ENCODE results near the gene C19orf53. TPM values are rescaled to one million over a fixed set of nuclear protein-coding genes. Genes with fewer than 3 reads are reported as not detected.

The C19orf53 gene
- total and polyA plus RNA-seq, 2 of the 13 experiments (the other 11 are each of a cell fraction or from before 2014, with no cell fraction given) = 129 to 130 TPM

GRCh38 chr19:13731147-13731964 is 42.9 kb upstream of the C19orf53 start (continued):
- TF ChIP-seq ZBTB34 (CRISPR knock-in tag; IDR thresholded peaks at IDR 0.05) = no peak
- TF ChIP-seq RFXAP (CRISPR knock-in tag; IDR thresholded peaks at IDR 0.05; ENCODE audit: borderline replicate concordance) = peak; percentile 58; the same call in 1 of the 2 replicates
- TF ChIP-seq TBX3 (IDR thresholded peaks at IDR 0.05; ENCODE audit: borderline replicate concordance) = no peak
- TF ChIP-seq POGZ (CRISPR knock-in tag; IDR thresholded peaks at IDR 0.05) = 0 out of 2 replicates have a peak, but pooled peaks have one; percentile 47
- peak; percentile 43; the same call in 1 of the 2 replicates for TF ChIP-seq ISL2 (CRISPR knock-in tag; IDR thresholded peaks at IDR 0.05)
- TF ChIP-seq HDAC2 (CRISPR knock-in tag; IDR thresholded peaks at IDR 0.05) = peak; percentile 15; the same call in 1 of the 2 replicates
- TF ChIP-seq SP2 (CRISPR knock-in tag; IDR thresholded peaks at IDR 0.05) = 0 out of 2 replicates have a peak, but pooled peaks have one; percentile 26
- peak; percentile 34; the same call in 1 of the 2 replicates for TF ChIP-seq PHF20 (CRISPR knock-in tag; IDR thresholded peaks at IDR 0.05)
- no peak for TF ChIP-seq RNF2 (conservative IDR thresholded peaks at IDR 0.05; ENCODE audit: low read depth)
- 0 out of 2 replicates have a peak, but pooled peaks have one; percentile 11 for TF ChIP-seq STAT5B (CRISPR knock-in tag; IDR thresholded peaks at IDR 0.05)
- TF ChIP-seq ZNF652 (CRISPR knock-in tag; IDR thresholded peaks at IDR 0.05; ENCODE audit: borderline replicate concordance, low read depth) = no peak
- 0 out of 2 replicates have a peak, but pooled peaks have one; percentile 20 for TF ChIP-seq CAMTA2 (CRISPR knock-in tag; IDR thresholded peaks at IDR 0.05; ENCODE audit: borderline replicate concordance)
- TF ChIP-seq RBFOX2 (IDR thresholded peaks at IDR 0.05; ENCODE audit: low read depth, low read length) = peak; percentile 90
- TF ChIP-seq CSRNP1 (CRISPR knock-in tag; IDR thresholded peaks at IDR 0.05) = no peak
- TF ChIP-seq CREB3 (CRISPR knock-in tag; IDR thresholded peaks at IDR 0.05) = 0 out of 2 replicates have a peak, but pooled peaks have one; percentile 41
- TF ChIP-seq HOXA3 (CRISPR knock-in tag; IDR thresholded peaks at IDR 0.05) = peak; percentile 40; the same call in 1 of the 2 replicates
- no peak for TF ChIP-seq ZSCAN30 (CRISPR knock-in tag; IDR thresholded peaks at IDR 0.05)
- TF ChIP-seq, protein P1, sequence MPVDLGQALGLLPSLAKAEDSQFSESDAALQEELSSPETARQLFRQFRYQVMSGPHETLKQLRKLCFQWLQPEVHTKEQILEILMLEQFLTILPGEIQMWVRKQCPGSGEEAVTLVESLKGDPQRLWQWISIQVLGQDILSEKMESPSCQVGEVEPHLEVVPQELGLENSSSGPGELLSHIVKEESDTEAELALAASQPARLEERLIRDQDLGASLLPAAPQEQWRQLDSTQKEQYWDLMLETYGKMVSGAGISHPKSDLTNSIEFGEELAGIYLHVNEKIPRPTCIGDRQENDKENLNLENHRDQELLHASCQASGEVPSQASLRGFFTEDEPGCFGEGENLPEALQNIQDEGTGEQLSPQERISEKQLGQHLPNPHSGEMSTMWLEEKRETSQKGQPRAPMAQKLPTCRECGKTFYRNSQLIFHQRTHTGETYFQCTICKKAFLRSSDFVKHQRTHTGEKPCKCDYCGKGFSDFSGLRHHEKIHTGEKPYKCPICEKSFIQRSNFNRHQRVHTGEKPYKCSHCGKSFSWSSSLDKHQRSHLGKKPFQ (CRISPR knock-in tag; IDR thresholded peaks at IDR 0.05; ENCODE audit: insufficient replicate concordance) = peak; percentile 38
- TF ChIP-seq EP300 (IDR thresholded peaks at IDR 0.05; ENCODE audit: low read depth in 2 of 2, low read length in 2 of 2) = no peak
- TF ChIP-seq EP300 (CRISPR knock-in tag; IDR thresholded peaks at IDR 0.05; ENCODE audit: borderline replicate concordance) = peak; percentile 6; the same call in 1 of the 2 replicates
- no peak for TF ChIP-seq ZNF709 (CRISPR knock-in tag; IDR thresholded peaks at IDR 0.05)
- TF ChIP-seq FOXA3 (CRISPR knock-in tag; IDR thresholded peaks at IDR 0.05) = peak; percentile 13; the same call in 1 of the 2 replicates
- TF ChIP-seq ZNF160 (CRISPR knock-in tag; IDR thresholded peaks at IDR 0.05) = no peak

All from HepG2 (cell line).